OCI-LY1 (cell line): ENCODE measurements around the gene TMCC2.

Source experiments
- H2AFZ ChIP-seq: fragments of 200-600 bp; sonication (generic), shearing (Covaris generic); 2 replicates; pipeline ENCODE4 v1.6.0; 2014; ENCODE audit warnings: antibody characterized with exemption, mild to moderate bottlenecking, low read length
- H3F3A ChIP-seq: fragments of 200-600 bp; sonication (generic), shearing (Covaris generic); 2 replicates; pipeline ENCODE4 v1.6.0; 2014; ENCODE audit warnings: mild to moderate bottlenecking, antibody characterized with exemption, low read length, moderate library complexity; ENCODE audit not compliant: insufficient read depth
- H3K27ac ChIP-seq: fragments of 200-600 bp; sonication (generic); 2 replicates; pipeline ENCODE4 v1.5.1; 2014; ENCODE audit warnings: low read length, mixed run types, mild to moderate bottlenecking, low read depth; ENCODE audit not compliant: poor library complexity, severe bottlenecking
- H3K27me3 ChIP-seq: fragments of 200-600 bp; sonication (generic); 2 replicates; pipeline ENCODE4 v1.6.0; 2014; ENCODE audit warnings: antibody characterized with exemption, mild to moderate bottlenecking, low read length, moderate library complexity; ENCODE audit not compliant: insufficient read depth
- H3K36me3 ChIP-seq: fragments of 200-600 bp; sonication (generic); 2 replicates; pipeline ENCODE4 v1.6.1; 2014; ENCODE audit warnings: mild to moderate bottlenecking, antibody characterized with exemption, low read length, moderate library complexity, mixed read lengths; ENCODE audit not compliant: insufficient read depth
- H3K4me1 ChIP-seq: fragments of 200-600 bp; sonication (generic); 2 replicates; pipeline ENCODE4 v1.5.1; 2014; ENCODE audit warnings: mild to moderate bottlenecking, low read length, moderate library complexity; ENCODE audit not compliant: insufficient read depth, severe bottlenecking
- H3K4me2 ChIP-seq: fragments of 200-600 bp; sonication (generic), shearing (Covaris generic); 2 replicates; pipeline ENCODE4 v1.6.1; 2014; ENCODE audit warnings: low read length
- H3K4me3 ChIP-seq: fragments of 200-600 bp; sonication (generic); 2 replicates; pipeline ENCODE4 v1.5.1; 2014; ENCODE audit warnings: low read length, low read depth, mild to moderate bottlenecking, mixed read lengths; ENCODE audit not compliant: poor library complexity, severe bottlenecking
- H3K79me2 ChIP-seq: fragments of 200-600 bp; shearing (Covaris generic); 2 replicates; pipeline ENCODE4 v1.6.1; 2016; ENCODE audit warnings: mixed run types, low read length, mixed read lengths; ENCODE audit not compliant: insufficient read depth
- H3K9ac ChIP-seq: fragments of 200-600 bp; sonication (generic), shearing (Covaris generic); 2 replicates; pipeline ENCODE4 v1.6.1; 2014; ENCODE audit warnings: mild to moderate bottlenecking, low read length, mixed read lengths
- H3K9me2 ChIP-seq: fragments of 200-600 bp; sonication (generic), shearing (Covaris generic); 2 replicates; pipeline ENCODE4 v1.6.1; 2014; ENCODE audit warnings: low read depth, mild to moderate bottlenecking, low read length, mixed read lengths
- H3K9me3 ChIP-seq: fragments of 200-600 bp; shearing (Covaris generic); 2 replicates; pipeline ENCODE4 v1.6.1; 2014; ENCODE audit warnings: low read length, mixed read lengths
- H4K20me1 ChIP-seq: fragments of 200-600 bp; sonication (generic), shearing (Covaris generic); 2 replicates; pipeline ENCODE4 v1.6.0; 2016; ENCODE audit warnings: mild to moderate bottlenecking, low read length; ENCODE audit not compliant: insufficient read depth
- CTCF ChIP-seq: fragments of 200-600 bp; sonication (generic), shearing (Covaris generic); IDR thresholded peaks from 2 replicates; pipeline ENCODE4 v1.5.1; 2017; ENCODE audit warnings: mild to moderate bottlenecking, antibody characterized with exemption, low read length, moderate library complexity, mixed read lengths
- EZH2 ChIP-seq: fragments of 200-600 bp; sonication (generic), shearing (Covaris generic); IDR thresholded peaks from 2 replicates; pipeline ENCODE4 v1.8.0; 2017; ENCODE audit warnings: borderline replicate concordance, mixed run types, mild to moderate bottlenecking, antibody characterized with exemption, low read length, moderate library complexity, mixed read lengths

The TMCC2 gene

DNA sequence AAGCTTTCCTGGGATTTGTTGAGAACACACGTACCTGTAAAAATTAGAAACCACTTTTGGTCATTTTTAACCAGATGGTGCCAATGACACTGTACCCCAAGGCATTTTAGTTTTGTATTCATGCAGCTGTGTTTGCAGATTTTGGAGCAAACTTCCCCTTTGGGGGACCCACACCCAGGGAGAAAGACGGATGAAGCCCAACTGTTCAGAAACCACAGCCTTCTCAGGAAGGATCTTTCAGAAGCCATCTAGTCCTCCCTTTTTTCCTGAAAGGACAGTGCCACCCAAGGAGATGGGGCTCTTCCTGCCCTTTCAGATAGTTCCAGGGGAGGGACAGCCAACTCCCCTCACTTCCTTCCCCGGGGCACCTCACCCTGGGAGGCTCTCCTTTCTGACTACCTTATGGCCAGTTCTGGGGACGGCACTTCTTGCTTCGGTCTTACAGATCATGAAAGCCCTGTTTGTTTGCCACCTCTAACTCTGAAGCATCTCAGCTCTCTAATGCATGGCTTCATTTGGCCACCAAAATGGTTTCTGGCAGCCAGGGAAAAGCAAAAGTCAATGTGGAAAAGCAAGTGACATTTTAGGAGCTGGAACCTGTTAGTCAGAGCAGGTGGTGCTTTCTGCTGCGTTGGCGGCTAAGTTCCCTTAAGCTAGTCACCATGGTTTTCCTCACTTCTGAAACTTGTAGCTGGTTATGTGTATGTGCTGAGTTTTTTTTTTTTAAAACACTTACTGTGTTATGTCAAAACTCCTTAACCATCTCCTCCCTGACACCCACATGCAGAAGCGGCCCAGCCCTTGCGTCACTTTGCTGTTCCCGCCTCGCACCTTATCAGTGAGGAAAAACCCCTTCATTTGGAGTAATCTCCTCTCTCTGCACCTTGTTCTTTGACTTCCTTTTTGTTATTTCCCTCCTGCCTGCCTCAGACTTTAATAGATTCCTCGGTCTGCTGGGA lies 10.1 kb downstream of the TMCC2 start:
- Histone ChIP-seq H3K4me3 (no peak overlapping the region), H3K4me2 (no peak overlapping the region), H3K9me2 (no peaks in the 10 kb centered on the region), H3K4me1 (no peaks in the 10 kb centered on the region), H3K27ac (no peak overlapping the region), H3K9me3 (no peaks in the 10 kb centered on the region), H3K9ac (no peak overlapping the region), H3K79me2 (no peaks in the 10 kb centered on the region), H3F3A (no peaks in the 10 kb centered on the region), H2AFZ (no peak overlapping the region), H3K36me3 (no peaks in the 10 kb centered on the region), H3K27me3 (no peaks in the 10 kb centered on the region; the same call in 1 of the 2 replicates), H4K20me1 (no peaks in the 10 kb centered on the region)
- TF ChIP-seq CTCF (no peak), EZH2 (no peak)

DNA sequence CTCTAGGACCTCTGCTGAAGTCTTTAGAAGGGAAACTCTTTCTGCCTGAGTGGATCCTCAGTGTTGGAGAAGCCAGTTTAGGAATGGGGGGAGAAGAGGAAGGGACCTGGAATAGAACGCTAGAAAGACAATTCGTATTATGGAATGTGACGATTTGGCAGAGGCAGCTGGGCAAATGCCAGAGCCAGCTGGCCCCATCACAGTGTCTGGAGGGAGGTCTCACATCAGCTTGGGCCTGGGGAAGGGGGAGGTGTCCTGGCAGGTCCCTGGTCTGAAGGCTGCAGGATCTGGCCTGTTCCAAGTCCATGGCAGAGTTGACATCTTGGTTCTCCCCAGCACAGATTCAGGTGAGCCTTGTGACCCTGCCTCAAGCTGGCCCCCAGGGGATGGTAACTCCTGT lies 11.3 kb downstream of the TMCC2 start:
- Histone ChIP-seq H4K20me1 (no peaks in the 10 kb centered on the region), H3K4me2 (no peak overlapping the region), H3F3A (no peaks in the 10 kb centered on the region), H3K27ac (no peak overlapping the region), H3K4me3 (no peak overlapping the region), H3K79me2 (no peaks in the 10 kb centered on the region), H3K4me1 (no peaks in the 10 kb centered on the region), H3K9me2 (no peaks in the 10 kb centered on the region), H3K9me3 (no peaks in the 10 kb centered on the region), H3K36me3 (no peaks in the 10 kb centered on the region), H2AFZ (no peak overlapping the region), H3K27me3 (no peaks in the 10 kb centered on the region; the same call in 1 of the 2 replicates), H3K9ac (no peak overlapping the region)
- no peak for TF ChIP-seq EZH2
- TF ChIP-seq CTCF, result no peak

DNA sequence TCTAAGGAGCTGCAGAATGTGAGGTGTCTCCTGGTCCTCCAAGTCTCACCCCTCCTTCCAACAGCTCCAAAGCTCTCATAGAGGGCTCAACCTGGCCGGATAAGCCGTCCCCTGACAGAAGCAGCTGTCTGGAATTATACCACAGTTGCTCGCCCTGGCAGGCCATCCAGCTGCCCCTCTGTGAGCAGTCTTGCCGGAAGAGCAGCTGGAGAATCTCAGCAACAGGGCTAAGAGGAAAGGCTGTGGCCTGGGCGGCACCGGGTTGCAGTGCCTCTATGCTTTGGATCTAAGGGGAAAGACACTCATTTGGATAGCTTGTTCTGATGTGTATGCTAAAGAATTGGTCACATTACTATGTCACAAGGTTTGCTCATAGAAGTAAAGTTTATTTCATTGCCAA lies 12.4 kb downstream of the TMCC2 start:
- Histone ChIP-seq H3K27me3 (no peaks in the 10 kb centered on the region; the same call in 1 of the 2 replicates), H4K20me1 (no peaks in the 10 kb centered on the region), H3K4me1 (no peaks in the 10 kb centered on the region), H3K27ac (no peak overlapping the region), H3K9me2 (no peaks in the 10 kb centered on the region), H3K9ac (no peak overlapping the region), H3F3A (no peaks in the 10 kb centered on the region), H3K9me3 (no peaks in the 10 kb centered on the region), H3K4me2 (no peak overlapping the region), H3K36me3 (no peaks in the 10 kb centered on the region), H3K79me2 (no peaks in the 10 kb centered on the region), H2AFZ (no peak overlapping the region), H3K4me3 (no peak overlapping the region)
- no peak for TF ChIP-seq CTCF
- no peak for TF ChIP-seq EZH2
